ENCODE data around the gene SGTA.

The SGTA gene

GRCh38 chr19:2770055-2771013 lies 12.7 kb downstream of the SGTA start:
- DNase-seq (ENCODE audit: low read depth in 2 of 2): no peak

DNA sequence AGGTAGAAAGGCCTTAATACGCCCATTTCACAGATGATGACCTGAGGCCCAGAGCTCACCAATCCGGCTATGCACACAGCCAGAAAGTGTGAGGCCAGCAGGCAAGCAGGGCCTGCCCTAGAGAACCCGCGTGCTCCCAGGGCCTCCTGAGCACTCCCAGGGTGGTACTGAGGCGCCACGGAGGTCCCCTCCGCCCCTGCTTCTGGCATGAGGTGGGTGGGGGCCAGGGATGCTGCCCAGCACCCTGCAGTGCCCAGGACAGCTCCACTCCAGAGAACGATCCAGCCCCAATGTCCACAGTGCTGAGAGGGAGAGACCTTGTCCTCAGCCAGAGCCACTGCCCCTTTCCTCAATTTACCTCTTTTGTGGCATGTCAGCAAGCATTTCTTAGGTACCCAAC lies 13.9 kb downstream of the SGTA start:
- DNase-seq (ENCODE audit: low read depth in 2 of 2): no peak

GRCh38 chr19:2768365-2769132 lies 14.5 kb downstream of the SGTA start:
- no peak for DNase-seq (ENCODE audit: low read depth in 2 of 2)

GRCh38 chr19:2767688-2768087 lies 15.4 kb downstream of the SGTA start:
- DNase-seq (ENCODE audit: low read depth in 2 of 2): no peak

DNA sequence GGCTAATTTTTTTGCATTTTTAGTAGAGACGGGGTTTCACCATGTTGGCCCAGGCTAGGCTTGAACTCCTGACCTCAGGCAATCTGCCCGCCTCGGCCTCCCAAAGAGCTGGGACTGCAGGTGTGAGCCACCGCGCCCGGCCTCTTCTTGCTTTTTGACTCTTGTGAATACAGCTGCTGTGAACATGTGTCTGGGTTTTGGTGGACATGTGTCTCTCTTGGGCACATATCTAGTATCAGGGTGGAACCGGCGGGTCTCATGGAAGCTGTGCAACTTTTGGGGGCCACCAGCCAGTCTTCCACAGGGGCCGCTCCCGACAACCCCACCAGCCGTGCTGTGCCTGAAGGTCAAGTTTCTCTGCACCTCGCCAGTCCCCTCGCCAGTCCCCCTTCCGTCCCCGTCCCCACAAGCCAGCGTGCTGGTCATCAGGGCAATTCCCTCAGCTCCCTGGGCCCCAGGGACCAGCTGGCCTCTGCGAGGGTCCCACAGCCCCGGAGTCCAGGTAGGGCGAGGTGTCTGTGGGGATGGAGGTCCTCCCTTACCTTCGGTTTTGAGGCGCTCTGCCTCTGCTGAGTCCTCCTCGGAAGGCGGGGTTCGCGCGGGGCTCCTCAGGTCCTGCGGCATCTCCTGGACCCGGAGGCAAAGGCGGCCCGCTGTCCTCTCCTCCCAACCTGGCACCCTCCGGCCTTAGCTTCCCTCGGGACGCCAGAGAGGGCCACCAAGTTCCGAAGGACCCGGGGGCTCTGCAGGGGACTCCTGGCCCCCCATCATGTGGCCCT lies 16.3 kb downstream of the SGTA start:
- no peak for DNase-seq (ENCODE audit: low read depth in 2 of 2)

- no peak for DNase-seq (ENCODE audit: low read depth in 2 of 2)
Measured at GRCh38 chr19:2765376-2765775, 17.7 kb downstream of the SGTA start.

DNA sequence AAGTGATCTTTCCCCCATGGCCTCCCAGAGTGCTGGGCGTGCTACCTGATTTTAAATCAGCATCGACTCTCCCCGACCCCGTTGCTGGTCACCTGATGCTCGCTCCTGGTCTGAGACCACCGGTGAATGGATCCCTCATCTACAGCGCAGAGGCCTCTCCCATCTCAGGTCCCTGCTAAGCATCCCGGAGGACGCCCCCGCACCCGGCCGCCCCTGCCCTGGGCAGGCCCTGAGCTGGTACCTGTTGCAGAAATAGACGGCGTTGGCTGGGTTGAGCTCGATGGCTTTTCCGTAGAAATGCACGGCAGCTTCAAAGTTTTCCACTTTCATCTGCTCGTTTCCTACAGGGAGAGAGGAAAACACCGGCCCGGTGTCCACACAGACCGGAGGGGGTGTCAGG lies 18.1 kb downstream of the SGTA start:
- no peak for DNase-seq (ENCODE audit: low read depth in 2 of 2)

- no peak for DNase-seq (ENCODE audit: low read depth in 2 of 2)
Measured at GRCh38 chr19:2763687-2764086, 19.4 kb downstream of the SGTA start.

DNA sequence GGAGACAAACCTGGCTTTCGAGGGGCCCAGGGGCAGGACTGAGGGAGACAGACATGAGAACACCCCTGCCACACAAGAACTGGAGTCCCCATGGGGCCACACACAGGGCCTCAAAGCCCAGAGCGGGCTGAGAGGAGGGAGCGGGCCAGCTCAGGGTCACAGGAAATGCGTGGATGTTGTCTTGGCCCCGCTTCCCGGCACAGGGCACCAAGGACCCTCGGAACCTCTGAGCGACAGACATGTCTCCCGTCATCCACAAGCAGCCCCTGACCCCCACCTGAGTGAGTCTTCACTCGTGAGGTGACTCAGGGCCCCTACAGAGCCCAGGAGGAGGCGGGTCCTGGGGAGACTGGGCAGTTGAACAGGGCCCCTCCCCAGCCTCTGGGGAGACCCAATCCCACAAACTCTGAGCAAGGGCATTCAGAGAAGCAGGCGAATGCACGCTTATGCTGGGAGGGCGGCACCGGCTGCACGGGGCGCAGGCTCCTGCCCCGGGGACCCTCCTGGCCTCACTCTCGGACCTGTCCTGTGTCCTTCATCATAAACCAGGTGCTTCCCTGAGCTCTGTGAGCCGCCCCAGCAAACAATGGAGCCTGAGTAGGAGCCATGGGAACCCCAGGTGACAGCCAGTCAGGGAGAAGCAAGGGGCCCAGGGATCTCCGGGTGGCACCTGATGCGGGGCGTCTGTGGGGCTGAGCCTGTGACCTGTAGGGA lies 20.1 kb downstream of the SGTA start:
- DNase-seq (ENCODE audit: low read depth in 2 of 2): no peak

DNA sequence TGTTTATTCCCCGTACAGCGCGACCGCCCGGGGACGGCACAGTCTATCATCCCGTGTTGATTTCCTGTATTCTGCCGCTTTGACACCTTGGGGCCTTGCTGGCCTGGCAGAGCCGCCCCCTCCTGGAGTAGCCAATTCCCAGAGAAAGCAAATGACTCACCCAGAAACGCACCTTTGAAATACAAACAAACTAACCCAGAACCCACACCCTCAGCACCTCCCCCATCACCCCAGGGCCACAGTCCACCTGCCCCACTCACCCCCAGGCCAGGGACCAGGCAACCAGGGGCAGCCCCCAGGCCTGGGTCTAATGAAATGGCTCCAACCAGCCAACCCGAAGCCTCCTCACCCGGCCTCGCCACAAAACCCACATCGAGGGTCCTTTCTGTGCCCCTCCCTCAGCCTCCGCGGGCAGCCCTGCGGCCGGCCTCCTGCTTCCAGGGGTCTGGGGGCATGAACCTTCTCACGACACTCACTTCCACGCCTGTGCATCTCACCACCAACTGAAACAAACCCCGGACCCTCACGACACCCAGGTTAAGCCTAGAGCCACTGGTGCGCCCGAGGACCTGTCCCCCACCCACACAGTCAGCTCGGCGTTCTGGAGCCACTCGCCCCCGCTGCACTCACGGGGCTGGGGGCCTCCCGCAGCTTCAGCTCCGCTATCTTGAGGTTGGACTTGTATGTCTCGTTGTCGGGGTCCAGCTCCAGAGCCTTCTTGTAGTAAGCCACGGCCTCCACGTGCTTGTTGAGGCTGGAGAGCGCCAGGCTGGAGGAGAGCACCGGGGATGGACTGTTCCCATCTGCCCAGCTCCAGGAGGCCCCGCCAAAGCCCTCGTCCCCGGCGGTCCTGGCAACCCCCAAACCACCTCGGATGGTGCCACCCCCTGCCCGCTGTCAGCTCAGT lies 20.9 kb downstream of the SGTA start:
- no peak for DNase-seq (ENCODE audit: low read depth in 2 of 2)

- DNase-seq (ENCODE audit: low read depth in 2 of 2): no peak
Measured at GRCh38 chr19:2761309-2761677, 21.8 kb downstream of the SGTA start.

- no peak for DNase-seq (ENCODE audit: low read depth in 2 of 2)
Measured at GRCh38 chr19:2759965-2760364, 23.1 kb downstream of the SGTA start.

- DNase-seq (ENCODE audit: low read depth in 2 of 2): no peak
Measured at GRCh38 chr19:2759362-2759761, 23.7 kb downstream of the SGTA start.

- DNase-seq (ENCODE audit: low read depth in 2 of 2): no peak
Measured at GRCh38 chr19:2758601-2759313, 24.3 kb downstream of the SGTA start.

GRCh38 chr19:2756921-2757881 lies 25.9 kb downstream of the SGTA start:
- no peak for DNase-seq (ENCODE audit: low read depth in 2 of 2)

DNA sequence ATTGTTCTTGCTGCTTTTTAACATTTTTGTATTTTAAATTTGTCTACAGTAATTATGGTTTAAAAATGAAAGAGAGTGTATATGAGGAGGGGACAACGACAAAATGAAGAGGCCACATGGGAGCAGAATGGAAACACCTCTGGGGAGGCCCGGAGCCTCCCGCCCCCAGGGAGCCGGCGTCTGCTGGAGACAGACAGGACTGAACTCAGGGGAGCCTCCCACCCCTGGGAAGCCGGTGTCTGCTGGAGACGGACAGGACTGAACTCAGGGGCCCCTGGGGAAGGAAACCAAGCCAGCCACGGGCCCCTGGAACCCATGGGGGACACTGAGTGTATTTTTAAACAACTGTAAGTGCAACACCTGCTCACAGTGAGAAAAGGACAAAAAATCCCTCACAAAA lies 26.6 kb downstream of the SGTA start:
- DNase-seq (ENCODE audit: low read depth in 2 of 2): no peak

- no peak for DNase-seq (ENCODE audit: low read depth in 2 of 2)
Measured at GRCh38 chr19:2755811-2756210, 27.3 kb downstream of the SGTA start.

- DNase-seq (ENCODE audit: low read depth in 2 of 2): no peak
Measured at GRCh38 chr19:2755448-2755705, 27.7 kb downstream of the SGTA start.

All from stimulated activated CD4-positive, alpha-beta T cell treated with anti-CD3 and anti-CD28 coated beads, Interleukin-4, amount 100 ng/mL, for 48 hours (primary cell).